Common myeloid progenitor, CD34-positive (primary cell): ENCODE measurements around the gene CNRIP1.
"Not testable (repeated sequence)": the region's sequence is repeated elsewhere in the genome, so short reads cannot be mapped to it uniquely, and the experiment has no call there.

Source experiments
- CTCF ChIA-PET: fragments of 350-600 bp; sonication (Branson Sonifier 250); formaldehyde crosslinking; loops from one replicate; lab custom pipeline; 2021; ENCODE audit warnings: antibody characterized with exemption; lab: Charles Lee
- POLR2A ChIA-PET: fragments of 350-600 bp; sonication (Branson Sonifier 250); formaldehyde crosslinking; loops from one replicate; lab custom pipeline; 2021; ENCODE audit warnings: antibody characterized with exemption; lab: Charles Lee
- DNase-seq, 3 donors: peaks; one replicate each; pipeline versions ENCODE4 v3.0.0 to v3.0.0-alpha.2; 2013
- H3K27ac ChIP-seq, 2 experiments: 1 replicate in 1 of 2; 2 replicates in 1 of 2; pipeline ENCODE4 v1.7.0; 2013; ENCODE audit warnings: inconsistent platforms in 2 of 2, low read length in 2 of 2, mild to moderate bottlenecking in 2 of 2, low read depth in 1 of 2, moderate library complexity in 1 of 2; ENCODE audit not compliant: severe bottlenecking in 2 of 2, insufficient read depth in 1 of 2, poor library complexity in 1 of 2
- H3K27me3 ChIP-seq, 5 experiments: replicated peaks in 2 of 5; 1 replicate in 3 of 5; 2 replicates in 2 of 5; pipeline versions ENCODE4 v1.6.1 to v1.7.0; 2013; ENCODE audit warnings: low read length in 4 of 5, mild to moderate bottlenecking in 2 of 5, moderate library complexity in 2 of 5, inconsistent platforms in 1 of 5; ENCODE audit not compliant: insufficient read depth in 5 of 5, control insufficient read depth in 4 of 5
- H3K36me3 ChIP-seq, 4 experiments: 1 replicate in 2 of 4; 2 replicates in 2 of 4; pipeline versions ENCODE4 v1.6.1 to v1.7.0; 2013; ENCODE audit warnings: low read length in 3 of 4, control low read depth in 1 of 4, mild to moderate bottlenecking in 1 of 4; ENCODE audit not compliant: control insufficient read depth in 4 of 4, insufficient read depth in 4 of 4
- H3K4me1 ChIP-seq, 4 experiments: 1 replicate in 3 of 4; 2 replicates in 1 of 4; pipeline versions ENCODE4 v1.6.1 to v1.7.1; 2013; ENCODE audit warnings: low read length in 3 of 4, mild to moderate bottlenecking in 3 of 4, control low read depth in 1 of 4, inconsistent platforms in 1 of 4, moderate library complexity in 1 of 4; ENCODE audit not compliant: control insufficient read depth in 4 of 4, insufficient read depth in 4 of 4; ENCODE audit errors: control extremely low read depth in 1 of 4
- H3K4me3 ChIP-seq, 7 experiments: 1 replicate in 4 of 7; 2 replicates in 3 of 7; pipeline versions ENCODE4 v1.5.1 to v1.7.0; 2013; ENCODE audit warnings: mild to moderate bottlenecking in 7 of 7, low read length in 6 of 7, moderate library complexity in 6 of 7, inconsistent platforms in 2 of 7, low read depth in 2 of 7, control low read depth in 1 of 7; ENCODE audit not compliant: insufficient read depth in 4 of 7, control insufficient read depth in 1 of 7; ENCODE audit errors: extremely low read depth in 1 of 7
- H3K9me3 ChIP-seq, 5 experiments: 1 replicate in 4 of 5; 2 replicates in 1 of 5; pipeline versions ENCODE4 v1.6.1 to v1.7.1; 2013; ENCODE audit warnings: low read length in 4 of 5, mild to moderate bottlenecking in 2 of 5, inconsistent platforms in 1 of 5, low read depth in 1 of 5, moderate library complexity in 1 of 5; ENCODE audit not compliant: control insufficient read depth in 4 of 5, insufficient read depth in 2 of 5; ENCODE audit errors: control extremely low read depth in 1 of 5
- WGBS: methylation state at CpG from one replicate; pipeline ENCODE4 v1.1.5; 2013; ENCODE audit not compliant: insufficient coverage; 5-methylcytosine and 5-hydroxymethylcytosine counted together

CNRIP1 gene

GRCh38 chr2:68352651-68353391 lies 33.1 kb upstream of the CNRIP1 start:
- ChIA-PET POLR2A (interaction anchor here (1.0 kb wide), 1 partner anchor 33 kb away, joined by 6 read pairs; the partner anchor contains the start of gene CNRIP1), CTCF (interaction anchor here (1.2 to 2.9 kb wide), 4 partner anchors 8 to 88 kb away, joined by 3 to 12 read pairs (median 5); no protein-coding TSS in a partner anchor)
- H3K4me3 ChIP-seq, result peak overlapping the region in 1 of 7 experiments; percentile 33
- DNase-seq, result peak in 2 of 3 donors; percentile 52 to 69
- peak overlapping the region; percentile 54 to 69 for H3K27ac ChIP-seq
- WGBS, result 32% methylated on average over 2 of the region's 2 CpGs
- peaks cover 0 to 3% (median 0%) of the 10 kb centered on the region in 5 experiments for H3K9me3 ChIP-seq
- no peaks in the 10 kb centered on the region for H3K27me3 ChIP-seq
- no peaks in the 10 kb centered on the region for H3K36me3 ChIP-seq
- peaks cover 0 to 10% (median under 1%) of the 10 kb centered on the region in 4 experiments for H3K4me1 ChIP-seq

GRCh38 chr2:68351997-68352396 lies 32.2 kb upstream of the CNRIP1 start:
- POLR2A ChIA-PET, result interaction anchor here (1.0 kb wide), 1 partner anchor 32 kb away, joined by 6 read pairs; the partner anchor contains the start of gene CNRIP1
- H3K4me3 ChIP-seq, result no peak overlapping the region
- CTCF ChIA-PET, result interaction anchor here (1.2 to 2.9 kb wide), 4 partner anchors 9 to 89 kb away, joined by 3 to 12 read pairs (median 5); no protein-coding TSS in a partner anchor

GRCh38 chr2:68349091-68349490 lies 29.3 kb upstream of the CNRIP1 start:
- H3K4me1 ChIP-seq, H3K9me3 ChIP-seq, H3K27ac ChIP-seq, DNase-seq, H3K36me3 ChIP-seq, H3K27me3 ChIP-seq, H3K4me3 ChIP-seq, POLR2A ChIA-PET: not testable (repeated sequence)
- 96% methylated on average over 3 of the region's 4 CpGs for WGBS
- CTCF ChIA-PET, result interaction anchor here (0.9 kb wide), 1 partner anchor 8 kb away, joined by 4 read pairs; no protein-coding TSS in a partner anchor

More at GRCh38 chr2:68351997-68352396, 32.2 kb upstream of the CNRIP1 start:
- WGBS, result 92% methylated on average over 3 of the region's 6 CpGs
- H3K27ac ChIP-seq, result peak overlapping the region; percentile 54 to 69
- no peak for DNase-seq
- H3K36me3 ChIP-seq, result no peaks in the 10 kb centered on the region
- H3K27me3 ChIP-seq, result no peaks in the 10 kb centered on the region
- H3K9me3 ChIP-seq, result peaks cover 0 to 3% (median 0%) of the 10 kb centered on the region in 5 experiments
- peaks cover 0 to 7% (median under 1%) of the 10 kb centered on the region in 4 experiments for H3K4me1 ChIP-seq

GRCh38 chr2:68345129-68345875 lies 25.6 kb upstream of the CNRIP1 start:
- ChIA-PET CTCF (no interaction called here), POLR2A (no interaction called here)
- WGBS, result 90% methylated on average over 8 of the region's 9 CpGs
- H3K9me3 ChIP-seq, result peaks cover 0 to 3% (median 0%) of the 10 kb centered on the region in 5 experiments
- no peaks in the 10 kb centered on the region for H3K36me3 ChIP-seq
- H3K27me3 ChIP-seq, result no peaks in the 10 kb centered on the region
- no peak overlapping the region for H3K4me3 ChIP-seq
- H3K27ac ChIP-seq, result no peak overlapping the region
- DNase-seq, result no peak
- H3K4me1 ChIP-seq, result peaks cover 0 to 3% (median 0%) of the 10 kb centered on the region in 4 experiments

GRCh38 chr2:68344031-68344430 lies 24.3 kb upstream of the CNRIP1 start:
- Histone ChIP-seq H3K4me3 (no peak overlapping the region), H3K27me3 (no peaks in the 10 kb centered on the region), H3K4me1 (peaks cover 0 to 3% (median 0%) of the 10 kb centered on the region in 4 experiments), H3K9me3 (peaks cover 0 to 2% (median 0%) of the 10 kb centered on the region in 5 experiments), H3K27ac (no peak overlapping the region), H3K36me3 (no peaks in the 10 kb centered on the region)
- ChIA-PET POLR2A (no interaction called here), CTCF (no interaction called here)
- no peak for DNase-seq
- 88% methylated on average over 1 of the region's 1 CpG for WGBS

GRCh38 chr2:68342470-68342869 lies 22.7 kb upstream of the CNRIP1 start:
- H3K4me3 ChIP-seq, result no peak overlapping the region
- DNase-seq, result no peak

More at GRCh38 chr2:68342470-68342869, 22.7 kb upstream of the CNRIP1 start:
- ChIA-PET CTCF (no interaction called here), POLR2A (no interaction called here)
- Histone ChIP-seq H3K9me3 (peaks cover 0 to 3% (median 0%) of the 10 kb centered on the region in 5 experiments), H3K4me1 (peaks cover 0 to 3% (median 0%) of the 10 kb centered on the region in 4 experiments), H3K27ac (no peak overlapping the region), H3K27me3 (no peaks in the 10 kb centered on the region), H3K36me3 (no peaks in the 10 kb centered on the region)
- no CpG with 5 or more reads among the region's 1 CpG for WGBS
